NCI-H146 treated with DMSO at 0.1 percent for 48 hours (cell line): ENCODE measurements around the gene FAM171A2.
"Not testable (repeated sequence)": the region's sequence is repeated elsewhere in the genome, so short reads cannot be mapped to it uniquely, and the experiment has no call there.

Source experiments
- DNase-seq: peaks from one replicate; lab custom pipeline; 2025; ENCODE audit not compliant: unreplicated experiment; lab: John Stamatoyannopoulos, UW

Gene FAM171A2

GRCh38 chr17:44363613-44364159 lies at the start of gene FAM171A2:
Gene FAM171A2 (minus strand): TSS chr17:44363853. CDS start chr17:44363714, 139 bp downstream.
- DNase-seq: no peak

DNA sequence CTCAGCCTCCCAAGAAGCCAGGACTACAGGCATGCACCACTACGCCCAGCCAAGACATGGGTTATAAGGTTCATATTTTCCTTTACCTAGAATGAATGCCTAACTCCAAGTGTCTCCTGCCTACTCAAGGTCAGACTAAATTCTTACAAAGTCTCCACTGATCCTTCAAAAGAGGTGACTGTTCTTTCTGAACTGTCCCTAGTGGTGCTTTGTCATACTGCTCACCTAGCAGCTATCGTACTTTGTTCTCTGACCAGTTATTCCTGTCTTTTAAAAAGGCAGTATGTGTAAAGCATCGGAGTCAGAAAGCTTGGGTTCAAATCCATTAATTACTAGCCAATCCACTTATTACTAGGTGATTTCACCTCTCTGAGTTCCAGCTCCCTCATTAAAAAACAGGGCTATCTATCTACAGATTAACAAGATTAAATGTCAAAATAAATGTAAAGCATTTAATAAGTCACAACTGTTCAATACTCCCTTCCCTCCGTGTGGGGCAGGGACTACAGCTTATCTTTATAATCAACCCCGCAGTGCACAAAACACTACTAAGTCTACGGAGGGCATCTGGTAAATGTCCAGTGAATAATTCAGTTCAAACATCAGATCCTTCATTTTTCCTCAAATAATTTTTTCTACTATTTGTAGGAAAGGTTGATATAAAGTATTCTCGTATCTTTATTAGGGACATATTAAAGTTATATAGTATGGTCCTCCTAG lies 45.8 kb upstream of the FAM171A2 start:
- no peak for DNase-seq

DNA sequence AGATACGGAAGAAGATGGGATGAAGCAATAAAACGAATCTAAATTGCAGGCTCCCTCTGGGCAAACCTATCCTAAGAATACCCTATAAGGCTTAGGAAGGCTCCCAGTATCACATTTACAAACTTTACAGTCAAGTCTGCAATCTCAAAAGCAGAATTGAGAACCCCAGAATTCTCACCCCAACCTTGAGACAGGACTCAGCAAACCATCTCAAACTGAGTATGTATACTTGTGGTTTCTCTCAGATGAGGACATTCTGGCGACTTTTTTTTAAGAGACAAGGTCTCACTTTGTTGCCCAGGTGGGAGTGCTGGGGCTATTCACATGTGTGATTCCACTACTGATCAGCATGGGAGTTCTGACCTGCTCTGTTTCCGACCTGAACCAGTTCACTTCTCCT lies 45.1 kb upstream of the FAM171A2 start:
- no peak for DNase-seq

DNA sequence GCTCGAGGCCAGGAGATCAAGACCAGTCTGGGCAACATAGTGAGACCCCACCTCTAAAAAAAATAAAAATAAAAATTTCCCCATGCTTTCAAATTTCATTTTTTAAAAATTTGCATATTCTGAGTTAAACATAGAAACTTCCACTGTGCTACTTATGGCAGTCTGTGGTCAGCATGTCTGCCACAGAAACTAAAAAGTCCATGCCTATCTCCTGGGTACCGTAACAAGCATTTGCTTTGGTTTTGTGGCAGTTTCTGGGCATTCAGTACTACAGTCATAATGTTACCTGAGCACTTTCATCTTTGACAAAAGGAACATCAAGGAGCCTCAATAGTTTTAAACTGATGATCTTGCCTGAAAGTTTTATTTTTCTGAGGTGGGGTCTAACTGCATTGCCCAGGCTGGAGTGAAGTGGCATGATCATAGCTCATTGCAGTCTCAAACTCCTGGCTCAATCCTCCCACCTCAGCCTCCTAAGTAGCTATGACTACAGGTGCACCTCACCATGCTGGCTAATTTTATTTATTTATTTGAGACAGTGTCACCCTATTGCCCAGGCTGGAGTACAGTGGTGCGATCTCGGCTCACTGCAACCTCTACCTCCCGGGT lies 39.0 kb upstream of the FAM171A2 start:
- DNase-seq: no peak

GRCh38 chr17:44400226-44400847 lies 36.7 kb upstream of the FAM171A2 start:
- no peak for DNase-seq

GRCh38 chr17:44398692-44399691 lies 35.3 kb upstream of the FAM171A2 start:
- no peak for DNase-seq

DNA sequence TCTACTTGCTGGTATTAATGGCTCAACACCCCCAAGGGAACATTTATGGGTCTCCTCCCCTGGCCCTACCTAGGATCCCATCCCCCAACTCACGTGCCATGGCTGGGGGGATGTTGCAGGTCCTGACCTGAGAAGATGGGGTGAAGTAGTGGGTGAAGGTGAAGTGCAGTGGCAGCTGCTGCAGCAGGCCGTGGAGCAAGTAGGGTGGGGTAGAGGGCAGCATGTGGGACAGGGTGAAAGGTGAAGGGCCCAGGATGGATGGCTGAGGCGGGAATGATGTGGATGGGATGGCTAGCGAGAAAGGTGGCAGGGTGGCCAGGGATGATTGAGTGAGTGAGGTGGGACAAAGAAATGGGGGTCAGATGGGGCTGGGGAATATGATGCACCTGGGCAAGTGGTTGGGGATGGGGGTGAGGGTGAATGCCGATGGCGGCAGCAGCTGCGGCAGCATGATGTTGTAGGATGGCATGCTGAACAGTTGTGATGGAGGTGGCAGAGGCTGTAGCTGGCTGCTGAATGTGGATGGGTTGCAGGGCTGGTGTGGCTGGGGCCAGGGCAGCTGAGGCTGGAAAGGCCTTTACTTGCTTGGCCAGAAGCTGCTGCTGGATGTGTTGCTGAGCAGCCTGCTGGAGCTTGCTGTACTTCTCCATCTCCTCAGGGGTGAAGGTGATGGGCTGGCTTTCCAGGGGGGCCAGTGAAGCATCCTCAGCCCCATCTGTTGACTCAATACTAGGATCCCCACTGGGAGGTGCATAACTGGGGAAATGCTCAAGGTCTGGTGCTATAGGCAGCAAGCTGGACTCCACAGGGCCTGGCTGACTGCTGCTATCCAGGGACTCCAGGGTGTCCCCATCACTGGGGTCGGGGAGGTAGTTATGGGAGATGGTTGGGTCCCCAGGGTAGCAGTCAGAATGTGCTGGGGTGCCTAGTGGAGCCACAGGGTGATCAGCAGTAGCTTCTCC lies 34.1 kb upstream of the FAM171A2 start:
- DNase-seq: no peak

GRCh38 chr17:44396946-44397345 lies 33.3 kb upstream of the FAM171A2 start:
- DNase-seq: no peak

DNA sequence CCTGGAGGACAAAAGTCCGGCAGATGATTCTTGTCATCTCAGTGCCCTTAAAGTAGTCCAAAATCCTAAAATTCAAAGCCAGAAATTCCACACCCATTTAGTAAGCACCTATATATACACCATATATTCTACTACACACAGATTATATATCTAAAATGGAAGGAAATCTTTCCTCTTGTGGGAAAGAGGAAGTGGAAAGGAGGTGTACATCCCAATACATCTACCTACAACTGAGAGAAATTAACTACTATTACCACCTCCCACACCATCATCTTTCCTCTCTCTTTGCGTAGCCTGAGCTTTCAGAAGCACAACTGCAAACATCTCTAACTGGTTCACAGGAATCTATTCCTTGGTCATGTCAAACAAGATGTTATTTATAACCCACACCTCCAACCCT lies 31.2 kb upstream of the FAM171A2 start:
- no peak for DNase-seq

DNA sequence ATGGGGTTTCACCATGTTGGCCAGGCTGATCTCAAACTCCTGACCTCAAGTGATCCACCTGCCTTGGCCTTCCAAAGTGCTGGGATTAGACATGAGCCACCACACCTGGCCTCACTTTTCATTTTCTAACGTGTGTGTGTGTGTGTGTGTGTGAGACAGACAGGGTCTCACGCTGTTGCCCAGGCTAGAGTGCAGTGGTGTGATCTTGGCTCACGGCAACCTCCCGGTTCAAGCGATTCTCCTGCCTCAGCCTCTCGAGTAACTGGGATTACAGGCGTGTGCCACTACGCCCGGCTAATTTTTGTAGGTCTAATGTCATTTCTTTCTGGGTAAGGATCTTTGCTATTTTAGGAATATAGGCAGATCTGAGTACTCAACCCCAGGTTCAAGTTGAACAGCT lies 30.5 kb upstream of the FAM171A2 start:
- DNase-seq: not testable (repeated sequence)

DNA sequence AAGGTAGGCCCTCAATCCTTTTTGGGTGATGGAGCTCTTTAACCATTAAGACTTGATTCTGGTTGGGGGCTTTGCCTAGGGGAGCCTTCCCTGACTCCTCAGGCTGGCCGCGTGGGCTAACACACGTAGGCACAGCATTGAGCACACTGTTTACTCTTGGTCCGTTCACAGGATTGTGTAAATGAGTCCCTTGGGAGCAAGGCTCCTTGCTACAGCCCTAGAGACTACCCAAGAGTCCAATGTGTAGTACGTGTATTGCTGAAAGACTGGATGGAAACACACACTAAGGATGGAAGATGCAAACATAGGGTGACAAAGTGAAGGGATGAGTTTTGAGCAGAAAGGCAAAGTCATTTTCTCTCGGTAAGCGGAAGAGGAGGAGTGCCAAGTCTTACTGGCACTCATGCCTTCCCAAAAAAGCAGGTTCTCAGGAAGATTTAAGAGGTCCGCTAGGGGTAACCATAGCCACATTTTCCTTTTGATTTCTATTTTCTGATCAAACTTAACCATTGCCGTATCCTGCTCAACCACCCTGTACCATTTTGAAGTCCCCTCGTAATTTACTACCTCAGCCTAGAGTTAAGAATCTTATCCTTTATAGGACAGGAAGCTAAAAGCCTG lies 26.7 kb upstream of the FAM171A2 start:
- no peak for DNase-seq

DNA sequence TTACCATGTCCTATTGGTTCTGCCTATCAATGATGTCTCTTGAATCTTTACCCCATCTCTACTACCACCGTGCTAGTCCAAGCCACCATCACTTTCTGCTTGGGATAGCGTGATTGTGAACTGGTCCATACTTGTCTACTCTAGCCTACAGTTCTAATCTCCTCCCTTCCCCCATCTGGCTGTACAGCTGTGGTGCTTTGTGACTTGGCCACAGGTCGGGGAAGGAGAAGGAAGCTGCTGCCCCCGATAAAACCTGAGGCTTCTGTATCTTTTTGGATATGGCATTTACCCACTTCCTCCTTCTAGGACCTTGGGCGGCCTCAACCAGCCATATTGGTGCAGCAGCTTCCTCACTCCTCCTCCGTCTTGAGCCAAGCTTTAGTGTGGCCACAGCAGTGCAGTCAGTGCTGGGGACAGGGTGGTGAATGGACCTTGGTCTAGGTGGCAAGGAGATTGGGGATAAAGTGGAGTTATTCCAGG lies 26.1 kb upstream of the FAM171A2 start:
- no peak for DNase-seq

DNA sequence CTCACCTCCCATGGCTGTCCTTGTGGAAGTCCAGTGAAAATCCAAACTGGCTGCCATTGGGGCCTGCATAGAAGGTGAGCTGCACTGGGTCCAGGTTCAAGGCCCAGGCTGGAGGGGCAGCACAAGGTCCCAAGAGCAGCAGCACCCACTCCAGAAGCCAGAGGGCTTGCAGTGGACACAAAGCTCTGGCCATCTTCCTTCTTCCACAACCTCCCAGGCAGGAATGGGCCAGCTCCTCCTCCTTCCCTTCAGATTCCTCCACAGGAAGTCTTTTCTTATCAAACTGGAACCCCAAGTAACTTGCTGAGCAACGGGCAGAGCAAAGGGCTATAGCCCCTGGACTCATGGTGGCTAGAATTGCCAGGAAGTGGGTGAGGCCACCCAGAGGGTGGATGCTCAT lies 25.6 kb upstream of the FAM171A2 start, which contains the start of gene ITGA2B:
ITGA2B (minus strand) TSS at position 369 of the 400 bp plus-strand sequence; CDS start at position 193, 176 bp downstream.
- DNase-seq: no peak

- no peak for DNase-seq
Observed at GRCh38 chr17:44387804-44388203, 24.2 kb upstream of the FAM171A2 start.

- DNase-seq: no peak
Observed at GRCh38 chr17:44386182-44386525, 22.5 kb upstream of the FAM171A2 start.

- DNase-seq: peak; percentile 72
Observed at GRCh38 chr17:44385287-44386181, 21.9 kb upstream of the FAM171A2 start.

DNA sequence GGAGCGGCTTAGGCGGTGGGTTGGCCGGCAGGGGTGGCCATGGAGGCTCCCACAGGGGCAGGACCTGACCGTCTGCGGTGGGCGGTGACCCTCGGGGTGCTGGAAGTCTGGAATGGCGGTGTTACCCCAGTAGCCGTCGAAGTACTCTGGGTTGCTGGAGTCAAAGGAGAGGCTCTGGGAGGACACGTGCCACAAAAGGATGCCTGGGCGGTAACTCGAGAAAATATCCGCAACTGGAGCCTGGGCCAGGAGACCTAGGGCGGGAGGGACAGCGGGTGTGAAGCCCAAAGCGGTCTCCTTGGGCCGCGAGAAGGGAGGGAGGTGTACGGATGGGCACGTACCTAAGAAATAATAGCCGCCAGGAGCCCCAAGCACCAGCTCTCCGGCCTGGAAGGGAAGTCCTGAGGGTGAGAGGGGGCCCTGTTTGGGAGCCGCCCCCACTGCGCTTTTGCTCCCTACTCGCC lies 21.2 kb upstream of the FAM171A2 start:
- DNase-seq: no peak

DNA sequence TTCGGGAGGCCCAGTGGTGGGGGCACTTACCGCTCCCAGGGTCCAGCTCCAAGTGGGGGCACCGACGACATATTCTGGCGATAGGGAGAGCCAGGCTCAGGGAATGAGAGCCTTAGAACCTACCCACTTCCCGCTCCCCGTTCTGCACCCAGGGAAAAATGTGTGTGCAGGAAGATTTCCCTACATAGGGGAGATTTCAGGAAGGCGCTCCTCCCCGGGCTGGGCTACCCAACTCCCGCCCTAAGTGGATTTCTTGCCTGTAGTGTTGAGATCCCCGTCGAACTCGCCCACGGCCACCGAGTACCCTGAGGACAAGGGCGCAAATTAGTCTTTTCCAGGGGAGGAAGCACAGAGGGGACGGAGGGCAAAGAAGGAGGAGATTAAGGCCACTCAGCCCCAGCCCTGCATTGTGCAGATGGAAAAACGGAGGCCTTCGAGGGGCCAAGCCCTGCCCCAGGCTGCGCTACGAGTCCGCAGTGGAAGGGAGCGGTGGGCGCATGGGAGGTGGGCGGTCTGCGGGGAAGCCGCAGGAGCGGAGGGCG lies 20.7 kb upstream of the FAM171A2 start:
- DNase-seq: no peak
